ENCODE data around the gene DERL2.

- TF ChIP-seq CTCF (IDR thresholded peaks at IDR 0.05) (no peak), EP300 (IDR thresholded peaks at IDR 0.05) (no peak)
Observed at GRCh38 chr17:5533486-5534315, 47.7 kb upstream of the DERL2 start.
